GM12874 (cell line): Measurements from ENCODE around the gene TBC1D22A.

Experiments used
- TF ChIP-seq, protein P1 (sequence below): IDR thresholded peaks from 2 replicates; pipeline ENCODE4 v1.5.1; 2011; ENCODE audit warnings: low read depth, mild to moderate bottlenecking, control low read depth, low read length, moderate library complexity; ENCODE audit not compliant: insufficient read depth

TBC1D22A gene

DNA sequence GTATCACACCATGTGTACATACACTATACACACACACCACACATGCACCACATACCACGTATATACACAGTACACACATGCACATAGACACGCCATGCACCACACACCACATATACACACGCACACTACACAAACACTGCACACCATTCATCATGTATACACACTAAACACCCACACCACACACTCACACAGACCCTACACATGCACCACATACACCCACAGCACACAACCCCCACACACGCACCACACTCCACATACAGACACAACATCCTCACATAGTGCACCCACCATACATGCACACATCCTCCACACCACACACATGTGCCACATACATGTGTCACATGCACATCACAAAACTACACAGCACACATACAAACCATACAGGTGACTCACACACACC is 397.1 kb downstream of the TBC1D22A start:
- TF ChIP-seq, protein P1, sequence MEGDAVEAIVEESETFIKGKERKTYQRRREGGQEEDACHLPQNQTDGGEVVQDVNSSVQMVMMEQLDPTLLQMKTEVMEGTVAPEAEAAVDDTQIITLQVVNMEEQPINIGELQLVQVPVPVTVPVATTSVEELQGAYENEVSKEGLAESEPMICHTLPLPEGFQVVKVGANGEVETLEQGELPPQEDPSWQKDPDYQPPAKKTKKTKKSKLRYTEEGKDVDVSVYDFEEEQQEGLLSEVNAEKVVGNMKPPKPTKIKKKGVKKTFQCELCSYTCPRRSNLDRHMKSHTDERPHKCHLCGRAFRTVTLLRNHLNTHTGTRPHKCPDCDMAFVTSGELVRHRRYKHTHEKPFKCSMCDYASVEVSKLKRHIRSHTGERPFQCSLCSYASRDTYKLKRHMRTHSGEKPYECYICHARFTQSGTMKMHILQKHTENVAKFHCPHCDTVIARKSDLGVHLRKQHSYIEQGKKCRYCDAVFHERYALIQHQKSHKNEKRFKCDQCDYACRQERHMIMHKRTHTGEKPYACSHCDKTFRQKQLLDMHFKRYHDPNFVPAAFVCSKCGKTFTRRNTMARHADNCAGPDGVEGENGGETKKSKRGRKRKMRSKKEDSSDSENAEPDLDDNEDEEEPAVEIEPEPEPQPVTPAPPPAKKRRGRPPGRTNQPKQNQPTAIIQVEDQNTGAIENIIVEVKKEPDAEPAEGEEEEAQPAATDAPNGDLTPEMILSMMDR = no peak

DNA sequence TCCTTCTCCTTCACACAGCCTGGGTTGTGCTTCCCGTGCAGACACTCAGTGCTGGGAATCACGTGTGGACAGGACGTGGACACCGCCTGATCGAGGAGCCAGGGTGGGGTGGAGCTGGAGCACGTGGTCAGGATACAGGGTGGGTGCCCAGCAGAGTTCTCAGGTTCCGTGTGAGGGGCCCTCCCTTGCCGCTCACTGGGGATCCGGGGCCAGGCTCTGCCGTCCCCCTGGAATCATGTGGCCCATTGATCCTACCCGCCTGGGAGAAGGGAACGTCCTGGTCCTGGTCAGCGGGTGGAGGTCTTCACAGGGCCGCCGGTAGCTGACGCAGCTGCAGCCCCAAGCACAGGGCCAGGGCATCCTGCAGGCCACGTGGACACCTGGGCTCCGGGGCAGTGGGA is 397.7 kb downstream of the TBC1D22A start:
- TF ChIP-seq, protein P1 = no peak

DNA sequence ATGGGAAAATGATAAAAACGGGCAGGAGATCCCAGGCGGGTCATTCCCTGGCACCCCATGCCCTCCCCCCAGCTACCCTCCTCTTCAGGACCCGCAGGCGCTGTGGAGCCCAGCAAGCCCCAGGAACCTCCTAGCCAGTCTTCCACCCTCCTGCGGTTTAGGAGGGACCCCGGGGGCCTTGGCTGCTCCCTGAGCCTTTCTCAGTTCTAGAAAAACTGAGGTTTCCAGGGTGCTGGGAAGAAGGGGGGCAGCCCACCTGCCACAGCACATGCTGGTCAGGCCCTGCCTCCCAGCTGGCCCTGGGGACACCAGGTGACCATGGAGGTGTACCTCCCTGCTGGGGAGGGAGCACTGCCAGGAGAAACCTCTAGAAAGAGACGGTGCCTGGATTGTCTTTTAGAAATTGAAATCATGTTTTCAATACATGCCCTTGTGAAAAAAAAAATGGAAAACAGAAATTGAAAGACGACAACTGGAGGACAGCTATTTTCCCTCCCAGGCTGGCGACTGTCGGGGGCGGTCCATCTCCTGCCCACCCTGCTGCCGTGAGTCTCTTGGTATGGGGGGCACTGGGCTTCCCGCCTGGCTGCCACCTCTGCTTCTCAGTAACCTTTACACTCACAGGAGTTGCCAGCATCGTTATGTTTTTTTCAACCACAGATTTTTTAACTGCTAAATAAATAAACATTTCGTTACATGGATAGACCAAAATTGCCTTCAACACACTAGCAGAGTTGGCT is 398.5 kb downstream of the TBC1D22A start:
- TF ChIP-seq, protein P1 = no peak

DNA sequence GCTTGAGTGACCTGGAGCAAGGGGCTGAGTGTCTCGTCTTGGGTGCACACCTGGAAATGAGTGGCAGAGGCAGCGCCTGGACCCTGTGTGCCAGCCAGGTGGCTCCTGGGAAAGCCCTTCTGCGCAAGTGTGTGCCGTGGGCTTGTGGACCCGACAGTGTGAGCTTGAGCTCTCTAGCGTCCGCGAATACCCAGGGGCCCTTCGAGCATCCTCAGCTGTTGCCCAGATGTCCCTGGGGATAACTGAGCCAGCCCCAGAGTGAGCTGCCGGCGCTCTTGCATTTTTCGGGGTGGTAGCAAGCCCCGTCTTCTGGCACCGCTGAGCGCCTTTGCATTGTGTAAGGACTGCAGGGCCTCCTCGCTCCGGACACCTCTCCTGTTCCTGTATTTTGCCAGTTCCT is 399.2 kb downstream of the TBC1D22A start:
- TF ChIP-seq, protein P1 = no peak

DNA sequence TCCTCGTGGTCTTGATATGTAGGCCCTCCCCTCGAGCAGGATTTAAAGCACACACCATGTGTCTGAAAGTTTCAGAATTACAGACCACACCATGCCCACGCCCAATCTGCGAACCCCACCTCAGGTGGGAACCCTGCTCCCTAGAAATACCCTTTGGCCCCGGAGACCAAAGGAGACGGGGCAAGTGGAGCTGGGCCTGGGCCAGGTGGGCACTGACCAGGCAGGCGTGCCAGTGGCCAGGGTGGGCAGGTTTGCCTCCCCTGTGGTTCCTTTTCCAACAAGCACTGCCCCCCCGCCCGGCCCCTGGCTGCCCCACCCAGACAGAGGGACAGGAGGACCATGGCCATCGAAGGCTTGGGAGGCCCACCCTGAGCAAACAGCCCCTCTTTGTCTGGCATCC is 400.4 kb downstream of the TBC1D22A start:
- TF ChIP-seq, protein P1 = no peak

DNA sequence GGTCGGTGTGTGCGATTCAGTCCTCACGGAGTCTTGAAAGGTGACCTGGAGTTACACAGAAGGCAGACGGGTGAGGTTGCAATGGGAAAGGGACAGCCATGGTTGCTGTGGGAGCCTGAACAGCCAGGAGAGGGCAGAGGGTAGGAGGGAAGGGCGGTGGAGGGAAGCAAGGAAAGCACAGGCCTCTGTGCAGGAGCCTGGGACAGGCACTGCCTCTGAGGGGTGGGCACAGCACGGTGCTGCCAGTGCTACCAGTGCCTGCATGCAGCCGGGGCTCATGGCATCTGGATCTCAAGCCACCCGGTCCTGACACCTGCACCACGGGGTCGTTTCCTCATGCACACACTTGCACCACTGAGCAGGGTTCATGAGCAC is 401.0 kb downstream of the TBC1D22A start:
- TF ChIP-seq, protein P1 = no peak

DNA sequence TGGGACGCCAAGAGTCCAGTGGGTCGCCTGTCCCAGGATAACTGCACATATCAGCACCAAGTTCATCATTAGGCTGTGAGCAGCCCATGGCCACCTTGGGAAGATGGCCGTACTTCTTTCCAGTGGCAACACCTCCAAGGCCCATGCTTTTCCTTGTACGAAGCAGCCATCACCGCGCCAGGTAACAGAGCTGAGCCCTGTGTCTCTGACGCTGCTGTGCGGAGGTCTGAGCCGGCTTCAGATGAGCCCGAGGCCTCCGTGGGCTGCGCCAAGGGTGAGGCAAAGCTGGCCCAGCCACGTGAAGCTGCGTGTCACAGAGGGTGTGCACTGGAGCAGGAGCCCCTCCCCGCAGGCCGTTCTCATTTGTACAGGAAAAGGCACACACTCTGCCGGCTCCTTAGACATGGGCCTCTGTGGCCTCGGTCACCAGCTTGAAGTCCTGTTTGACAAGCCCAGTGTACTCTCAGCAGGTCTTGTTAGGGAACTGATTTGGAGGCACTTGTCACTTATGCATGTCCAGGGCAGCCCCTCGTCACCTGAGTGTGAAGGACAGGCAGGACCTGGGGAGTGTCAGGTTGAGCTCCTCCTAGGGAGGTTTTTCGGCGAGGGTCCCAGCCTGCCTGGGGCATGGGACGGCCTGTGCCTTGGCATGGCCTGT is 401.5 kb downstream of the TBC1D22A start:
- TF ChIP-seq, protein P1 = no peak
